GM12872 (cell line): Measurements from ENCODE around the gene TBC1D22A.
A peak's percentile ranks its signal among the peaks of the same experiment; 100 is the strongest.

ENCODE experiments used
- CTCF ChIP-seq: IDR thresholded peaks from 3 replicates; pipeline ENCODE4 v1.5.1; 2011; ENCODE audit warnings: low read depth, mild to moderate bottlenecking, low read length, moderate library complexity; ENCODE audit not compliant: insufficient read depth

The TBC1D22A gene

GRCh38 chr22:46796566-46797195 is 34.2 kb downstream of the TBC1D22A start:
- TF ChIP-seq CTCF = no peak

- peak; percentile 29; the same call in 2 of the 3 replicates for TF ChIP-seq CTCF
Measured at GRCh38 chr22:46797355-46797754, 34.9 kb downstream of the TBC1D22A start.

- no peak for TF ChIP-seq CTCF
Measured at GRCh38 chr22:46798041-46798365, 35.6 kb downstream of the TBC1D22A start.

GRCh38 chr22:46798366-46799350 is 36.2 kb downstream of the TBC1D22A start:
- peak; percentile 98 for TF ChIP-seq CTCF

GRCh38 chr22:46799626-46800025 is 37.2 kb downstream of the TBC1D22A start:
- no peak for TF ChIP-seq CTCF

- no peak for TF ChIP-seq CTCF
Measured at GRCh38 chr22:46800102-46800857, 37.8 kb downstream of the TBC1D22A start.

GRCh38 chr22:46801331-46801811 is 38.9 kb downstream of the TBC1D22A start:
- TF ChIP-seq CTCF = no peak
